Measurements from ENCODE around the gene PNMA6F.

PNMA6F gene

GRCh38 chrX:153319295-153320046 is 2.1 kb downstream of the PNMA6F start:
- no peaks in the 10 kb centered on the region for H3K36me3 ChIP-seq
- H3K27ac ChIP-seq = no peak overlapping the region
- no peaks in the 10 kb centered on the region for H3K4me1 ChIP-seq (ENCODE audit: control insufficient read depth in 1 of 2, insufficient read depth in 1 of 2, low read depth in 1 of 2, low read length in 1 of 2)
- H3K27me3 ChIP-seq = peaks cover 34% of the 10 kb centered on the region
- no peak for TF ChIP-seq CTCF (IDR thresholded peaks at IDR 0.05)
- H3K9me3 ChIP-seq = no peaks in the 10 kb centered on the region
- no peak overlapping the region for H3K4me3 ChIP-seq (ENCODE audit: low read depth in 1 of 2, low read length in 1 of 2)

- Histone ChIP-seq H3K27me3 (peaks cover 32% of the 10 kb centered on the region), H3K36me3 (no peaks in the 10 kb centered on the region), H3K4me3 (ENCODE audit: low read depth in 1 of 2, low read length in 1 of 2) (no peak overlapping the region), H3K4me1 (ENCODE audit: control insufficient read depth in 1 of 2, insufficient read depth in 1 of 2, low read depth in 1 of 2, low read length in 1 of 2) (no peaks in the 10 kb centered on the region), H3K9me3 (no peaks in the 10 kb centered on the region), H3K27ac (no peak overlapping the region)
- no peak for TF ChIP-seq CTCF (IDR thresholded peaks at IDR 0.05)
Observed at GRCh38 chrX:153318811-153319210, 2.8 kb downstream of the PNMA6F start.

GRCh38 chrX:153317996-153318722 is 3.4 kb downstream of the PNMA6F start:
- H3K4me3 ChIP-seq (ENCODE audit: low read depth in 1 of 2, low read length in 1 of 2) = no peak overlapping the region
- H3K9me3 ChIP-seq = no peaks in the 10 kb centered on the region
- H3K27ac ChIP-seq = no peak overlapping the region
- no peak for TF ChIP-seq CTCF (IDR thresholded peaks at IDR 0.05)
- H3K27me3 ChIP-seq = peaks cover 26% of the 10 kb centered on the region
- no peaks in the 10 kb centered on the region for H3K4me1 ChIP-seq (ENCODE audit: control insufficient read depth in 1 of 2, insufficient read depth in 1 of 2, low read depth in 1 of 2, low read length in 1 of 2)
- no peaks in the 10 kb centered on the region for H3K36me3 ChIP-seq

- no peaks in the 10 kb centered on the region for H3K4me1 ChIP-seq (ENCODE audit: control insufficient read depth in 1 of 2, insufficient read depth in 1 of 2, low read depth in 1 of 2, low read length in 1 of 2)
- H3K4me3 ChIP-seq (ENCODE audit: low read depth in 1 of 2, low read length in 1 of 2) = no peak overlapping the region
- H3K27ac ChIP-seq = no peak overlapping the region
- peaks cover 19% of the 10 kb centered on the region for H3K27me3 ChIP-seq
- no peaks in the 10 kb centered on the region for H3K9me3 ChIP-seq
- no peaks in the 10 kb centered on the region for H3K36me3 ChIP-seq
- TF ChIP-seq CTCF (IDR thresholded peaks at IDR 0.05) = no peak
Observed at GRCh38 chrX:153317306-153317705, 4.3 kb downstream of the PNMA6F start.

- Histone ChIP-seq H3K4me1 (ENCODE audit: control insufficient read depth in 1 of 2, insufficient read depth in 1 of 2, low read depth in 1 of 2, low read length in 1 of 2) (no peaks in the 10 kb centered on the region), H3K4me3 (ENCODE audit: low read depth in 1 of 2, low read length in 1 of 2) (no peak overlapping the region), H3K27me3 (no peaks in the 10 kb centered on the region), H3K36me3 (no peaks in the 10 kb centered on the region), H3K27ac (no peak overlapping the region), H3K9me3 (no peaks in the 10 kb centered on the region)
- TF ChIP-seq CTCF (IDR thresholded peaks at IDR 0.05) = no peak
Observed at GRCh38 chrX:153312842-153313241, 8.7 kb downstream of the PNMA6F start.

Measured in neutrophil (primary cell).